Hepatocyte (in vitro differentiated cells): ENCODE data around the gene TM9SF2.

ENCODE experiments used
- CTCF ChIP-seq: fragments of 200-600 bp; sonication (generic); IDR thresholded peaks from 2 replicates; pipeline ENCODE4 v1.5.1; 2016; ENCODE audit warnings: antibody characterized with exemption, mild to moderate bottlenecking; ENCODE audit not compliant: poor library complexity
- EZH2 ChIP-seq: fragments of 200-600 bp; sonication (generic); IDR thresholded peaks from 2 replicates; pipeline ENCODE4 v1.6.1; 2016; ENCODE audit warnings: antibody characterized with exemption, mild to moderate bottlenecking, borderline replicate concordance
- EZH2phosphoT487 ChIP-seq: fragments of 200-600 bp; sonication (generic); IDR thresholded peaks from one replicate; pipeline ENCODE4 v1.6.1; 2018; ENCODE audit warnings: antibody characterized with exemption, mild to moderate bottlenecking, low read depth, moderate library complexity; ENCODE audit not compliant: unreplicated experiment, severe bottlenecking

GRCh38 chr13:99564386-99564785, 63.1 kb downstream of the TM9SF2 start:
- TF ChIP-seq EZH2 (no peak), CTCF (no peak), EZH2phosphoT487 (no peak)
